HuH-7.5 (cell line): ENCODE data around the gene STK32B.
"Not testable (repeated sequence)": the region's sequence is repeated elsewhere in the genome, so short reads cannot be mapped to it uniquely, and the experiment has no call there.

Source experiments
- DNase-seq: peaks from one replicate; pipeline ENCODE4 v3.0.0; 2011; ENCODE audit warnings: low spot score

STK32B gene

DNA sequence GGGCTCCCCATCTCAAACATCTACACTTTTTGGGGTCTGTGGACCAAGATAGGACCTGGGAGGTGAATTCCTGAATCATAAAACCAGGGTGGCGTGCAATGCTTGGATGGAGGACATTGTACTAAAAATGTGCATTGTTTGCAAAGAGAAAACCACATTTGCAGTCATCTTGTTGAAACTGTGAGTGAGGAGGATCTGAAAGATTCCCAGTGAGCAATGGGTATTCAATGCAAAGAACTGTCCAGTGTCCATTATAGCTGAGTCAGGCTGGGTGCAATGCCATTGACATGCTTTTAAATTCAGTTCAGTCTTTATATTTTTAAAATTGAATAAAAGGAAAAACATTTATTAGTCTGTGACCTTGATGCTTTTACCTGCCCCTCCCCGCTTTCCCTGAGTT is 215.7 kb downstream of the STK32B start:
- DNase-seq: no peak

DNA sequence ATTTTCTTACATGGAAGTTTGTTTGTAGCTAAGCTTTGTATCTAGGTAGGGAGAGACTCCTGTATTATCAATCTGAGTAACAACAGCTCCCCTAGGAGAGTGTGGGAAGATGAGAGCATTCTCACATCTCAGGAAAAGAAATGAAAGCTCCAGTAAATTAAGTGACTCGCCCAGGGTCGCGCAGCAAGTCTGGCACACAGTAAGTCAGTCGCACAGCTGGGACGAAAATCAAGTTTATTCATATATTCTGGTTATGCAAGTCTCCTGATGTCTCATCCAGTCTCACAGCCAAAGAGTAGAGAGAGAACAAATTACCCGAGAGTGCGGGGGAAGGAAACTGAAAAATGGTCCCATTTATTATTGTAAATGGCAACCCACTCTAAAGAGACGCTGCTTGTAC is 216.1 kb downstream of the STK32B start:
- DNase-seq: no peak

DNA sequence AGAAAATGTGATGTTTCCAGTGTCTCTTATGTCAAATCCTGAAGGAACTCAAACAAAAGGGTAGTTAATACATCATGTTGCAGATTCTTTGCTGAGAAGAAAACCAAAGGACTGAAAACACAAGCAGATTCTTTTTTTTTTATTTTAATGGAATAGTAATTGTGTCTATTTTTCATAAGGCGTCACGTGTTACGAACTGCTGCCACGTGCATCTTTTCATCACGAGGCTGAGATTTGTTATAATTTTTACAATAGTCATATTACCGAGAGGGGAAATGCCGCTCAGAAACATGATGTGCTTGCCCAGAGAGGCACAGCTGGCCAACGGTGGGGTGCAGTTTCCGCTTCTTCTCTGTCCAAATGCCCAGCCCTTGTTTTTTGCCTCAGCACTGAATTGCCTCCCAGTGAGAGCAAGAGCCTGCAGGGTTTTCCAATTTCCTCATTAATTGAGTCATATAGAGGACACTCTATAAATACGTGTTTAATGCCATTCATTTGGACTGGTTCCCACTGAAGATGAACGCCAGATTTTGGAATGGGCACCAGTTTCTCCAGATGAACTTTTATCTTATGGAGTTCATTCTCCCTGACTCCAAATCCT is 225.3 kb downstream of the STK32B start:
- DNase-seq: no peak

DNA sequence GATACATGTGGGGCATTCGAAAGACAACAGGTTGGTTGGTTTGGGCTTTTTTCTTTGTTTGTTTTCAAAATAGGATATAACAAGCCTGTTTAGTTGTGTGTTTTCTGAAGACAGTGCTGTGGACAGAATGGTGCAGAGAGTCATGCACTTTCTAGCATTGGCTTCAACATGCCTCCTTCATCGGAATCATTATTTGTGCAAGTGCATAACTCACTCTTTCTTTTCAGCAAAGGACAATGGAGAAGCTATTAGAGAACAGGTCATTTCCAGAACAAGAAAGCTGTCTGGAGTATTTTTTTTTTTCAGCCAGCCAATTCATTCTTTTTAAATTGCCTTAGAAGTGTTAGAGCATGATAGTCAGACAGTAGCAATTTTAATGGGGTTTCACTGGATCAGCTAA is 225.8 kb downstream of the STK32B start:
- no peak for DNase-seq

DNA sequence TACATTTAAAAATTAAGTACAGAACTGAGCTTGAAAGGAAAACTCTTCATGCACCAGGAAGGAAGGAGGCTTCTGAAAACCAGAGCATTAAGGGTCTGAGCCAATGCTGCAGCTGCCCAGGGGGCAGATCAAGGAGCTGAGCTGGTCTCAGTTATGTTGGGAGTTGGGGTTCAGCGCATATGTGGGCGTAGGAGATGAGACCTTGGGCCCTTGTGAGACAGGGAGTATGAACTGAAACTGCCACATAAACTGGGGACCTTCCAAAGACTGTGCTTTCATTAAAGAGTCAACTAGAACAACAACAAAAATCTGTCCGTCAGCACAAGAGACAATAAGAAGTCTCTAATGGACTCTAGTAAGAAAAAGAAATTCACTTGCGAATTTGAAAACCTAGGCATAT is 226.9 kb downstream of the STK32B start:
- DNase-seq: no peak

DNA sequence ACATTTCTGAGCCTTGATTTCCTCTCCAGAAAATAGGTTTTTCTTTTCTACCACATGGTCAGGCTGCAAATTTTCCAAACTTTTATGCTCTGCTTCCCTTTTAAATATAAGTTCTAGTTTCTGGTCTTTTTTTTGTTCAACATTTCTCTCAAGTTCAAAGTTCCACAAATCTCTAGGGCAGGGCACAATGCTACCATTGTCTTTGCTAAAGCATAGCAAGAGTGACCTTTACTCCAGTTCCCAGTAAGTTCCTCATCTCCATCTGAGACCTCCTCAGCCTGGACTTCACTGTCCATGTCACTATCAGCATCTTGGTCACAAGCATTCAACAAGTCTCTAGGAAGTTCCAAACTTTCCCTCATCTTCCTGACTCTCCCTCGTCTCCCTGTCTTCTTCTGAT is 228.8 kb downstream of the STK32B start:
- not testable (repeated sequence) for DNase-seq

DNA sequence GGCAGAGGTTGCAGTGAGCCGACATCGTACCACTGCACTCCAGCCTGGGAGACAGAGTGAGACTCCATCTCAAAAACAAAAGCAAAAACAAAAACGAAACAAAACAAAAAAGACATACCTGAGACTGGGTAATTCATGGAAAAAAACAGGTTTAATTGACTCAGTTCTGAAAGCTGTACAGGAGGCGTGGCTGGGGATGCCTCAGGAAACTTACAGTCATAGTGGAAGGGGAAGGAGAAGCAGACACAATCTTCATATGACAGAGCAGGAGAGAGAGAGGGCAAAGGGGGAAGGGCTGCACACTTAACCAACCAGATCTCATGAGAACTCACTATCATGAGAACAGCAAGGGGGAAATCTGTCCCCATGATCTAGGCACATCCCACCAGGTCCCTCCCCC is 229.5 kb downstream of the STK32B start:
- no peak for DNase-seq

DNA sequence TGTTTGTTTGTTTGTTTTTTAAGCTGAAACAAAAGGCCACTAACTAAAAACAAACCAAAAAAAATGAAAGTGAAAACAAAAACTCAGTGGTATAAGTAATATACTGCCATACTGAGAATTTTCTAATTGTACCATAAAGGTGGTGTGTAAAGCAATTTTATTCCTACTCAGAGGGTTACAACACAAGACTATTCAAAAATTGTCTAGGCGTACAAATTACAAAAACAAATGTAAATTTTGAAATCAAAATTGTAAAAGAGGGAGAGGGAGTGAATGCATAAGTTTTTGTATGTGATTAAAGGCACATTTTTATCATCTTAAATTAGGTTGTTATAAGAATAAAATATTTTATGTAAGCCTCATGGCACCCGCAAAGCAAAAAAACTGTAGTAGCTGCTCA is 232.6 kb downstream of the STK32B start:
- DNase-seq: no peak

DNA sequence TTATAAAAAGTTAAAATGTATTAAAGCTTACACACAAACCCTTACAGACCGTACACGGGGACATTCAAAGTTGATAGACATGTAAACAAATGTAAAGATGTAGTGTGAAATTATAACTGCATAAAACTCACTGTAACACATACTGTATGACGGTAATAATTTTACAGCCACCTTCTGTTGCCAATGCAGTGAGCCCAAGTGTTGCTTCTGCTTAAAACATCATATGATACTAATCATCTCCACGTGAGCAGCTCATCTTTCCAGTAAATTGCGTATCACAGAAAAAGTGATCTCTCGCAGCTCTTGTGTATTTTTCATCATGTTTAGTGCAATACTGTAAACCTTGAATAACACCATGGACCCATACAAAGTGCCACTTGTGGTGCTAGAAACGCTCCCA is 233.2 kb downstream of the STK32B start:
- DNase-seq: no peak

DNA sequence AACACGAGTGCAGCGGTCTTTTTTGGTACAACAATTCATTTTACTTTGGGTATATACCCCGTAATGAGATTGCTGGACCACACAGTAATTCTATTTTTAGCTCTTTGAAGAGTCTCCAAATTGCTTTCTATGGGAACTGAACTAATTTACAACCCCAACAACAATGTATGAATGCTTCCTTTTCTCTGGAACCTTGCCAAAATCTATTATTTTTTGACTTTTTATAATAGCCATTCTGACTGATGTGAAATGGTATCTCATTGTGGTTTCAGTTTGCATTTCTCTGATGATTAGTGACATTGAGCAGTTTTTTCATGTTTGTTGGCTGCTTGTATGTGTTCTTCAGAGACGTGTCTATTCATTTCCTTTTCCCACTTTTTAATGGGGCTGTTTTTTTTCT is 240.8 kb downstream of the STK32B start:
- DNase-seq: no peak

DNA sequence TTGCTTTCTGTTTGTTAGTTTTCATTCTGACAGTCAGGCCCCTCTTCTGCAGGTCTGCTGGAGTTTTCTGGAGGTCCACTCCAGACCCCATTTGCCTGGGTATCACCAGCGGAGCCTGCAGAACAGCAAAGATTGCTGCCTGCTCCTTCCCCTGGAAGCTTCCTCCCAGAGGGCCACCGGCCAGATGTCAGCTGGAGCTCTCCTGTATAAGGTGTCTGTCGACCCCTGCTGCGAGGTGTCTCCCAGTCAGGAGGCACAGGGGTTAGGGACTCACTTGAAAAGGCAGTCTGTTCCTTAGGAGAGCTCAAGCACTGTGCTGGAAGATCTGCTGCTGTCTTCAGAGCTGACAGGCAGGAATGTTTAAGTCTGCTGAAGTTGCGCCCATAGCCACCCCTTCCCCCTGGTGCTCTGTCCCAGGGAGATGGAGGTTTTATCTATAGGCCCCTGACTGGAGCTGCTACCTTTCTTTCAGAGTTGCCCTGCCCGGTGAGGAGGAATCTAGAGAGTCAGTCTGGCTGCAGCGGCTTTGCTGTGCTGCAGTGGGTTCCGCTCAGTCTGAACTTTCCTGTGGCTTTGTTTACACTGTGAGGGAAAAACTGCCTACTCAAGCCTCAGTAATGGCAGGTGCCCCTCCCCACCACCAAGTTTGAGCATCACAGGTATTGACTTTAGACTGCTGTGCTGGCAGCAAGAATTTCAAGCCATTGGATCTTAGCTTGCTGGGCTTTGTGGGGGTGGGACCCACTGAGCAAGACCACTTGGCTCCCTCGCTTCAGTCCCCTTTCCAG is 246.9 kb downstream of the STK32B start:
- not testable (repeated sequence) for DNase-seq

DNA sequence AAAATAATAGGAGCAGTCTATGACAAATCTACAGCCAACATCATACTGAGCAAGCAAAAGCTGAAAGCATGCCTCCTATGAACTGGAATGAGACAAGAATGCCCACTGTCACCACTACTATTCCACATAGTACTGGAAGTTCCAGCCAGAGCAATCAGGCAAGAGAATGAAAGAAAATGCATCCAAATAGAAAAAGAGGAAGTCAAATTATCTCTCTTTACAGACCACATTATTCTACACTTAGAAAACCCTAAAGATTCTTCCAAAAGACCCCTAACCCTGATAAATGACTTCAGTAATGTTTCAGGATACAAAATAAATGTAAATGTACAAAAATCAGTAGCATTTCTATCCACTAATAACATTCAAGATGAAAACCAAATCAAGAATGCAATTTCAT is 249.0 kb downstream of the STK32B start:
- DNase-seq: no peak

DNA sequence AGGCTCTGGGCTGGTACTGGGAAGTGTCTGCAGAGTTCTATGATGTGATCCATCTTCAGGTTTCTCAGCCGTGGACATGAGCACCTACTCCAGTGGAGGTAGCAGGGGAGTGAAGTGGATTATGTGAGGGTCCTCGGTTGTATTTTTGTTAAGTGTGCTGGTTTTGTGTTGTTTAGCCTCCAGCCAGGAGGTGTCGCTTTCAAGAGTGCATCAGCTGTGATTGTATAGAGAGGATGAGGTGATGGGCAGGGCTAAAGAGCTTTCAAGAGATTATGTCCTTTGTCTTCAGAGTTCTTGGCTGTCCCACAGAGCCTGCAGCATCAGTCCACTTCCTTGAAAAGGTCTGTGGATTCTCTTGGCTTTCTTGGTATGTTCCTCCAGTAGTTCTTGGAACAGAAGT is 256.6 kb downstream of the STK32B start:
- no peak for DNase-seq

DNA sequence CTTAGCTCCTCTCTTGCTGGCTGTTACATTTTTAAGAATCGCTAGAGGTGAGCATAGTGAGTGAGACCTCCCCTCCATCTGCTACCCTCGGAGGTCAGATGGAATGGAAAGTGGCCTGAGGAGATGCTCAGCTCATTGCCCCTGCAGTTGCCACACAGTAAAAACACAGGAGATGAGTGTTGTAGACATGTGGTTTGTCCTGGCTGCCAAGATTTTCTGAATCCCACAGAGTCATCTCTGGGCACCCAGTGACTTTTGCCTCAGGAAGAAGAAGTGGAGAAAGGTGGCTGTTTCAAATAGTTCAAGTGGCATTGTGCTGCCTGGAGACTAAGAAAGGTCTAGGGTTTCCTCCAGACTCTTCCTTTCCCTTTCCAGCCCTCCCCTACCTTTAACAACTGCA is 271.0 kb downstream of the STK32B start:
- no peak for DNase-seq

DNA sequence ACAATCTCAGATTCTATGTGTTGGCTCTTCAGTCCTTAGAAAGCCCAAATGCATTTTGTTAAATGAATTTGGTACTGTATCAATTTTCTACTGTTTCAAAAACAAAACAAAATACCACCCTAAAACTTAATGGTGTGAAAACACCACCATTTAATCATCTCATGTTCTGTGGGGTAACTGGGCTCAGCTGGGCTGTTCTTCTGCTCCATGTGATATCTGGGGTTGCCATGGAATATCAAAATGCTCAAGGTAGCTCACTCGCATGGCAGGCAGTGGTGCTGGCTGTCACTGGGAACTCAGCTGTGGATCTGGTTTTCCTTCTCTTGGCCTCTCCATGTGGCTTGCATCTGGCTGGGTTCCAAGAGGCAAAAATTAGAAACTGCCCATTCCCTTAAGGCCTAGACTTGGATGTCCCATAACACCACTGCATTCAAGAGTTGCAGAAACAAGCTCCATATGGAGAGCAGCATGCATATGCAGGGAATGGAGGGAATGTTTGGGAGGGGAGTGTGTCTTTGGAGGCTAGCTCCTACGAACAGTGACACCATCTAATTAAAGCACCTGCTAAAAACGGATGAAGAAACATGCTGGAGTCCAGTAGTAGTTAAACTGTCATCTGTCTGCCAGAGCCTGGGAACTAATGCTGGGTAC is 279.2 kb downstream of the STK32B start:
- DNase-seq: no peak

DNA sequence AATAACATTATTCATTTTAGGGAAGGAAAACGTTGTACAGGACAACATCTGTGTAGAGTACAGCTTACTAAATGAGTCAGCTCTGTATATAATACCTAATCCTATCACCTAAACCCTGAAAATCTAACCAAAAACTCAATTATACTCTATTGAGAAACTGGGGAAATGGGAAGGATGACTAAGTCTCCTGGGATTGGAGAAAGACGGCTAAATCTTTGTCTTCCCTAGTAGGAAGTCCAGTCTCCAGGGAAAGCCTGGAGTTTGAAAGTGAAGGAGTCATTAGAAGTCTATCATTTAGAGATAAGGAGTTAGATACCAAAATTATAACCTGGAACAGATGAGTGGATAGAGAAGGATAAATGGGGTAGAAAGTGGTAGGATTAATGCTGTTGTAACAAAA is 286.5 kb downstream of the STK32B start:
- DNase-seq: no peak

DNA sequence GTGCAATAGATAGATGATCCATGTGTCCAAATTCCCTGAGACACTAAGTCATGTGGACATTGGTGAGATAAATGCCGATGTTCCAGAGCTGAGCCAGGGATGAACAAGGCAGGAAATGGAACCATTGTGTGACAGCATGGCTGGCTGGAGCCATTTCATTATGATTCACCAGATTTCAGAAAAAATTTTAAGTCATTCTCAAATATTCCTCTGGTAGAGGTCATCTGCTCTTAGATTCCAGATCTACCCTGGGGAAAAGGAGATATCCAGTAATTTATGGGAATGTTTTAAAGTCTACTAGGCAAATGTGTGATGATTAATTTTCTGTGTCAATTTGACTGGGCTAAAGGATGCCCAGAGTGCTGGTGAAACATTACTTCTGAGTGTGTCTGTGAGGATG is 287.3 kb downstream of the STK32B start:
- DNase-seq: no peak

DNA sequence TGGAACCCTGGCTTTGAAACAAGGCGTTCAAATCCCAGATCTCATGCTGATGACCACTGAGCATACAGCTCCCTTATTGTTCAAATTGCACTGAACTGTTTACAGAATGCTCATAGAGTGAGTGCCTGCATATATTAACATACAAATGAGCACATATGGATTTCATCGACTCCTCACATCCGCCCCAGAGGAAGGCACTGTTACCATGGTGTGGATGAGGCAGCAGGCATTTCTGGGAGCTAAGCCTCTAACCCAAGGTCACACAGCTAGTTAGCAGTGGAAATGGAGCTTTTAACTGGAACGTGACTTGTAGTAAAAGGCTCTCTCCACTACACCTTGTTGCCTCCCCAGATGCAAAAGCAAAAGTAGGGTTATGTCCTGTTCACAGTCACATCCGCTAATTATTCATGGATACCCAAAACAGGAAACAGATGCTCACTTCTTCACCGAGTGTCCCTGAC is 289.7 kb downstream of the STK32B start:
- DNase-seq: no peak

DNA sequence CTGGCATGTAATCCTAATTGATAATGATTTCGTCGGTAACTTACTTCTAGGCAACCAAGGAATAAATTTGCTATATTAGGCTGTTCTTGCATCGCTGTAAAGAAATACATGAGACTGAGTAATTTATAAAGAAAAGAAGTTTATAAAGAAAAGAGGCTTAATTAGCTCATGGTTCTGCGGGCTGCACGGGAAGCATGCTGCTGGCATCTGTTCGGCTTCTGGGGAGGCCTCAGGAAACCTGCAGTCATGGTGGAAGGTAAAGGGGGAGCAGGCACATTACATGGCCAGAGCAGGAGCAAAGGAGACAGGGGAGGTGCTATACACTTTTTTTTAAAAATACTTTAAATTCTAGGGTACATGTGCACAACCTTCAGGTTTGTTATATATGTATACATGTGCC is 290.2 kb downstream of the STK32B start:
- no peak for DNase-seq

DNA sequence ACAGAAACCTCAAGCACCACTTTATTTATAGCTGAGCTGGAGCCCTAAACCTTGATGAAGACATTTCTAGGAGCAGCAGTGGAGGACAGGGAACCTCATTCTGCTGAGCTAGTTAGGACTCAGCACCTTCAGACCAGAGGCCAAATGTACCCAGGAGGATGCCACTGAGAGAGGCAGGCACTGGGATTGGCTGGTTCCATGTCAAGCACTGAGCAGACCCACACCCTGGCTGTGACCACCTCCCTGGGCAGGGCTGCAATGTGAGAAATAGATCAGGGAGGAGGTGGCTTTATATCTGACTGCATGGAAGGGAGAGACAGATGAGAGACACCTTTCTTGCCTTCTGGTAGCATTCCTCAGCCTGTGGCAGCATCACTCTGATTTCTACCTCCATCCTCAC is 304.6 kb downstream of the STK32B start:
- no peak for DNase-seq

DNA sequence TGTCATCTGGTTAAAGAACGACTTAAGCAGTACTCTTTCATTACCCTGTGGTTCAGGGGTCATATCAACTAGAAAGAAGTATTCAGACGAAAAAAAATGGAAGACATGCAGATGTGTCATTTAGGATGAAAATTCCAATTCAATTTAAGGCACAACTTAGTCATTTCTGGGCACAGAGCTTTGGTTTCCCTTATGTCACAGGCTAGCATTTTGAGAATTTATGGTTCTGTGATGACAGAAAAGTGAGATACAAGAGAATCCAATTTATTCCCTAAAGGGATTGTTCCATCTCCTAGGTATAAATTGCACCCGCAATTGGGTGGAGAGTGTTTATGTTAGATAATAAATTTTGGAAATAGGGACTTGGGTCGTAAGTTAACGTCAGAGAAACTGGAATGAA is 306.6 kb downstream of the STK32B start:
- DNase-seq: no peak

DNA sequence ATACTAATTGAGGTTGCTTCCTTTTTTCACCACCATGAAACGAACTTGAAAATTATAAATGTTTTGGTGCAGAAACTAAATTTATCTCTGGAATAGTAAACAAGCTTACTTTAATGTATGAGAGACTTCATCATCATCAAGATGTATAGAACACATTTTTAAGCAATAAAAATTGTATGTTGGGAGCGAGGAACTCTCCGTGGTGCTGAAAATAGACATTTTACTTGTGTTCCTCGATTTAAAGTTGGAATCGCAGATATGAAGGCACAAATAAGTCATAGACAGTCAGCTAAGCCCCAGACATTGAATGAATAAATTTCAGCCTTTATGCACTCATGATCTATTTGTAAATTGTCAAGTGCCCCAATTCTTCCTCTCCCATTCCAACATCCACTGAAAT is 310.7 kb downstream of the STK32B start:
- no peak for DNase-seq

DNA sequence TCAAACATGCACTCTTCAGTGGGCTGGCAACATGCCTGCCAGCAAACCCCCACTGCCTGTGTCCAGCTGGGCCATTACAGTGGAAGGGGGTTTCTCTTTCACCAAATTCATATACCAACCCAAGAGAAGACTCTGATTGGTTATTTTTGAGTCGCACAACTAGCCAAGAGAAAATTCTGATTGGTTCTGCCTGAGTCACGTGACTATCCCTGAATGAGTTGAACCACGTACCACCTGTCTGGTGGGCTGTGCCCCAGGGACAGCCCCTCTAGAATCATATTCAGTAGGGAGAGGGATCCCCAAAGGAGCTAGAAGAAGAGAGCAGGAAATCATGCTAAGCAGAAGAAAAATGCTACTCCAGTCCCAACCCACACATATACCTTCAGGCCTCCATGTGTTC is 313.1 kb downstream of the STK32B start:
- no peak for DNase-seq
